Nephron progenitor cell (in vitro differentiated cells): ENCODE measurements around the gene MCCC2.
"Not testable (repeated sequence)": the region's sequence is repeated elsewhere in the genome, so short reads cannot be mapped to it uniquely, and the experiment has no call there.

ENCODE experiments used
- DNase-seq: peaks from one replicate; pipeline ENCODE4 v3.0.0; 2021
- H3K27ac Mint-ChIP-seq: 2 replicates; pipeline ENCODE4 v1.8.0; 2021; ENCODE audit warnings: mild to moderate bottlenecking, moderate library complexity, mixed read lengths
- H3K27me3 Mint-ChIP-seq: 2 replicates; pipeline ENCODE4 v1.8.0; 2021; ENCODE audit warnings: mild to moderate bottlenecking, low read depth, mixed read lengths; ENCODE audit not compliant: poor library complexity
- H3K36me3 Mint-ChIP-seq: 2 replicates; pipeline ENCODE4 v1.8.0; 2021; ENCODE audit warnings: low read depth, mixed read lengths
- H3K4me1 Mint-ChIP-seq: 2 replicates; pipeline ENCODE4 v1.8.0; 2021; ENCODE audit warnings: mixed read lengths
- H3K4me3 Mint-ChIP-seq: 2 replicates; pipeline ENCODE4 v1.8.0; 2021; ENCODE audit warnings: mild to moderate bottlenecking, moderate library complexity, mixed read lengths
- H3K9me3 Mint-ChIP-seq: 2 replicates; pipeline ENCODE4 v1.8.0; 2021; ENCODE audit warnings: mild to moderate bottlenecking, moderate library complexity, mixed read lengths
- CTCF ChIP-seq: fragments of 200-600 bp; sonication (generic); IDR thresholded peaks from 2 replicates; pipeline ENCODE4 v1.5.0; 2021; ENCODE audit warnings: antibody characterized with exemption

The MCCC2 gene

GRCh38 chr5:71663191-71663969 lies 76.2 kb downstream of the MCCC2 start:
- peaks cover 19% of the 10 kb centered on the region for H3K4me1 Mint-ChIP-seq
- H3K4me3 Mint-ChIP-seq: no peak overlapping the region
- no peak for DNase-seq
- peaks cover 4% of the 10 kb centered on the region for H3K36me3 Mint-ChIP-seq
- H3K9me3 Mint-ChIP-seq: no peaks in the 10 kb centered on the region
- no peak for TF ChIP-seq CTCF
- peak overlapping the region; percentile 33 for H3K27ac Mint-ChIP-seq
- H3K27me3 Mint-ChIP-seq: peaks cover 8% of the 10 kb centered on the region

GRCh38 chr5:71664615-71665014 lies 77.5 kb downstream of the MCCC2 start:
- not testable (repeated sequence) for H3K4me3 Mint-ChIP-seq, H3K27ac Mint-ChIP-seq, H3K36me3 Mint-ChIP-seq, H3K9me3 Mint-ChIP-seq, H3K27me3 Mint-ChIP-seq, DNase-seq
- peaks cover 19% of the 10 kb centered on the region for H3K4me1 Mint-ChIP-seq

- TF ChIP-seq CTCF: no peak
- Mint-ChIP-seq H3K4me1 (peaks cover 19% of the 10 kb centered on the region), H3K9me3 (no peaks in the 10 kb centered on the region), H3K27ac (peak overlapping the region; percentile 0), H3K27me3 (peaks cover 16% of the 10 kb centered on the region), H3K4me3 (no peak overlapping the region), H3K36me3 (no peaks in the 10 kb centered on the region)
- DNase-seq: no peak
Measured at GRCh38 chr5:71666321-71666720, 79.2 kb downstream of the MCCC2 start.

GRCh38 chr5:71677977-71678376 lies 90.8 kb downstream of the MCCC2 start:
- TF ChIP-seq CTCF: no peak
- no peaks in the 10 kb centered on the region for H3K36me3 Mint-ChIP-seq
- H3K27ac Mint-ChIP-seq: no peak overlapping the region
- peaks cover 6% of the 10 kb centered on the region for H3K4me1 Mint-ChIP-seq
- no peak overlapping the region for H3K4me3 Mint-ChIP-seq
- peaks cover 18% of the 10 kb centered on the region for H3K9me3 Mint-ChIP-seq
- no peak for DNase-seq
- peaks cover 32% of the 10 kb centered on the region for H3K27me3 Mint-ChIP-seq

- no peak for TF ChIP-seq CTCF
- Mint-ChIP-seq H3K9me3 (peaks cover 24% of the 10 kb centered on the region), H3K4me3 (no peak overlapping the region), H3K27me3 (peaks cover 36% of the 10 kb centered on the region), H3K4me1 (peaks cover 12% of the 10 kb centered on the region), H3K27ac (no peak overlapping the region), H3K36me3 (peaks cover 7% of the 10 kb centered on the region)
- no peak for DNase-seq
Measured at GRCh38 chr5:71679714-71680113, 92.6 kb downstream of the MCCC2 start.

- Mint-ChIP-seq H3K4me3 (no peak overlapping the region), H3K27ac (no peak overlapping the region), H3K9me3 (peaks cover 25% of the 10 kb centered on the region), H3K36me3 (peaks cover 15% of the 10 kb centered on the region), H3K4me1 (peaks cover 12% of the 10 kb centered on the region), H3K27me3 (peaks cover 31% of the 10 kb centered on the region)
- no peak for DNase-seq
- TF ChIP-seq CTCF: no peak
Measured at GRCh38 chr5:71680510-71680909, 93.4 kb downstream of the MCCC2 start.
